Mesendoderm (in vitro differentiated cells): ENCODE data around the gene MAT2A. TPM values are rescaled to one million over a fixed set of nuclear protein-coding genes. Genes with fewer than 3 reads are reported as not detected.

Source experiments
- small RNA-seq: library from polyadenylated mRNA; stranded (forward); fragments of <200 nt; extraction: miRNeasy Mini kit (QIAGEN cat#:217004); gene quantifications from one replicate; pipeline ENCODE3, GENCODE V24; 2013; ENCODE audit not compliant: insufficient read depth

The MAT2A gene

Small RNA genes lying within 50 kb of the gene (small RNA-seq; reads per million reads assigned to genes)
- gene RN7SL126P = not detected
